Hepatocyte (in vitro differentiated cells): Measurements from ENCODE around the gene NOC4L. TPM values are rescaled to one million over a fixed set of nuclear protein-coding genes. Genes with fewer than 3 reads are reported as not detected.

Experiments used
- DNase-seq: peaks from one replicate; pipeline ENCODE4 v3.0.0-alpha.2; 2016; ENCODE audit warnings: low spot score
- H2AFZ ChIP-seq: fragments of 200-600 bp; sonication (generic); 2 replicates; pipeline ENCODE4 v1.6.0; 2016; ENCODE audit warnings: antibody characterized with exemption, mild to moderate bottlenecking
- H3K27ac ChIP-seq: fragments of 200-600 bp; sonication (generic); 2 replicates; pipeline ENCODE4 v1.5.1; 2016; ENCODE audit warnings: mild to moderate bottlenecking
- H3K27me3 ChIP-seq: fragments of 200-600 bp; sonication (generic); 2 replicates; pipeline ENCODE4 v1.6.1; 2016
- H3K36me3 ChIP-seq: fragments of 200-600 bp; sonication (generic); replicated peaks from 2 replicates; pipeline ENCODE4 v1.5.1; 2016; ENCODE audit warnings: low read depth; ENCODE audit not compliant: insufficient read depth
- H3K4me1 ChIP-seq: fragments of 200-600 bp; sonication (generic); 2 replicates; pipeline ENCODE4 v1.5.1; 2016; ENCODE audit warnings: mild to moderate bottlenecking, moderate library complexity; ENCODE audit not compliant: insufficient read depth
- H3K4me2 ChIP-seq: fragments of 200-600 bp; sonication (generic); 2 replicates; pipeline ENCODE4 v1.6.0; 2016
- H3K4me3 ChIP-seq: fragments of 200-600 bp; sonication (generic); 2 replicates; pipeline ENCODE4 v1.5.1; 2016; ENCODE audit warnings: mild to moderate bottlenecking
- H3K79me2 ChIP-seq: fragments of 200-600 bp; sonication (generic); 2 replicates; pipeline ENCODE4 v1.6.0; 2017; ENCODE audit warnings: mild to moderate bottlenecking
- H3K9me2 ChIP-seq: fragments of 200-600 bp; sonication (generic); replicated peaks from 2 replicates; pipeline ENCODE4 v1.6.0; 2017; ENCODE audit warnings: mild to moderate bottlenecking; ENCODE audit not compliant: insufficient read depth
- H3K9me3 ChIP-seq: fragments of 200-600 bp; sonication (generic); 2 replicates; pipeline ENCODE4 v1.5.1; 2016; ENCODE audit warnings: low read depth, mild to moderate bottlenecking
- H4K20me1 ChIP-seq: fragments of 200-600 bp; sonication (generic); 2 replicates; pipeline ENCODE4 v1.6.0; 2016; ENCODE audit warnings: mild to moderate bottlenecking; ENCODE audit not compliant: insufficient read depth, poor library complexity, severe bottlenecking
- EZH2 ChIP-seq: fragments of 200-600 bp; sonication (generic); IDR thresholded peaks from 2 replicates; pipeline ENCODE4 v1.6.1; 2016; ENCODE audit warnings: antibody characterized with exemption, mild to moderate bottlenecking, borderline replicate concordance
- EZH2phosphoT487 ChIP-seq: fragments of 200-600 bp; sonication (generic); IDR thresholded peaks from one replicate; pipeline ENCODE4 v1.6.1; 2018; ENCODE audit warnings: antibody characterized with exemption, mild to moderate bottlenecking, low read depth, moderate library complexity; ENCODE audit not compliant: unreplicated experiment, severe bottlenecking
- WGBS: methylation state at CpG from one replicate; pipeline ENCODE4 v1.1.6; 2016; ENCODE audit warnings: low lambda C conversion rate; ENCODE audit errors: missing lambda C conversion rate; 5-methylcytosine and 5-hydroxymethylcytosine counted together
- polyA plus RNA-seq: library from polyadenylated mRNA; unstranded; fragments of >200 nt; fragmentation: Nextera tagmentation; extraction: Ambion mirVana; gene quantifications from 2 replicates; pipeline ENCODE4 v1.2.1, GENCODE V29; 2016
- total RNA-seq: library from RNA; depleted of rRNA; stranded (reverse); fragments of >200 nt; gene quantifications from 2 replicates; pipeline ENCODE4 v1.2.3, GENCODE V29; 2014
- TF ChIP-seq, protein P1 (sequence below): fragments of 200-600 bp; sonication (generic); IDR thresholded peaks from 2 replicates; pipeline ENCODE4 v1.5.1; 2016; ENCODE audit warnings: antibody characterized with exemption, mild to moderate bottlenecking; ENCODE audit not compliant: poor library complexity

The NOC4L gene
- total and polyA plus RNA-seq, 2 experiments from 2014 or later = 8.9 to 31.8 TPM

DNA sequence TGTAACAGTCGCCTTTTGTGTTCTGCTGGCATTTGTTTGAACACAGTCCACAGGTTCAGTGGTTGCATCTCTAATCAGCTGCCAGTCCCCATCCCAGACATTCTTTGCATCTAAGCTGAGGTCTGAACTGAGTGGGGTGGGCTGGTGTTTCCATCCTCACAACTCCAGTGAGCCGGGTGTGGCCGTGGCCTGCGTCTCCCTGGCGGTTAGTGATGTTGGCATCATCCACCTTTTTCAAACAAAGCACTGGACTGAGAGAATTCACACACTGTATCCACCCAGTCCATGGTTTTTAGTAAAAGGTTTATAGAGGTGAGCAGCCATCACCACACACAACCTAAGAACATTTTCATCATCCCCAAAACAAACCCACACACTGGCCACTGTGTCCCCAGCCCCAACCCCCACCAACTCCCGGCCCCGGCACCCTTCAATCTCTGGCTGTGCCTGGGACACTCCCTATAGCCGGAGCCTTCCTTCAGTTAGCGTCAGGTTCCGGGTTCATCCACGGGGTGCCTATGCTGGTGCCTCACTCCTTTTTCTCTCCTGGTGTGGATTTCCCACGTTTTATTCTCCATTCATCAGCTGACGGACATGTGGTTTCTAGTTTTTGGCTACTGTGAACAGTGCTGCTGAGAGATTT, 6.7 kb upstream of the NOC4L start:
- 92% methylated on average over 13 of the region's 13 CpGs for WGBS

DNA sequence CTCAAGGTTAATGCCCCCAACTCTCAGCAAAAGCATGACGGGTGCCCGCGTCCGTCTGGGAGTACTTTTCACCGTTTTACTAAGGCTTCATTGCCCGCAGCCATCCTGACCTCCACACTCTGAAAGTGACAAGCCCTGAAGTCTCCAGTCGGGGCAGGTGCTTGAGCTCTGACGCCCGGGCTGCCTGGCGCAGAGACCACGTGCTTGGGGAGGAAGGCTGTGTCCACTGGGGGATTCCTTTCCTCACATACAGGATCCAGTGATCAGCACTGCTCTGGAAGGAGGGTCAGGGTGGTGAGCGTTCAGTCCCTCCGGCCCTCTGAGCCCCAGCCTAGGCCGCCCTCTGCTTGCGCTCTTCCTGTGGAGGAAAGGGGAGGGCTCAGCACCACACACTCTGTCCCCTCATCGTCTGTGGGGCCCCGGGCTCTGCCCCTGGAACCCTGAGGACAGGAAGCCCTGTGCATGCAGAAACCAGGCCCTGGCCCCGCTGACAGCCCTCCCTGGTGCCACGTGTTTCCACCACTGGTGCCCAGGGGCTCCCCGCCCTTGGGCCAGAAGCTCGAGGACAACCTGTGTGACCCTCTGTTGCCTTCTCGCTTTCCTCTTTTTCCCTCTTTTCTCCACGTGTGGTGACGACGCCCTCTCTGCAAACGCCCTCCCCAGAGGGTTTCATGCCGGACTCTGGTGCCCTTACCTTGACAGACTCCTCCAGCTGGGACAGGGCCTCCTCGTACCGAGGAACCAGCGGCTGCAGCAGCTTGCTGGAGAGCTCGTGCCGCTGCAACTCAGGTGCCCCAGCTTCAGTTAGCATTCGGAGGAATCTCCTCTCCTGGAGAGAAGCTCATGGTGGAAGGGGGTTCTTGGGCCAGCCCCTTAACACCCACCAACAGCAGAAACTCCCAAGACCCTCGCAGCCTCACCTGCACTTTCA, 5.1 kb upstream of the NOC4L start:
- no peaks in the 10 kb centered on the region for H4K20me1 ChIP-seq
- H3K4me3 ChIP-seq = no peak overlapping the region
- H3K4me1 ChIP-seq = peaks cover 5% of the 10 kb centered on the region
- H3K4me2 ChIP-seq = no peak overlapping the region
- no peak for TF ChIP-seq EZH2phosphoT487
- TF ChIP-seq, protein P1, sequence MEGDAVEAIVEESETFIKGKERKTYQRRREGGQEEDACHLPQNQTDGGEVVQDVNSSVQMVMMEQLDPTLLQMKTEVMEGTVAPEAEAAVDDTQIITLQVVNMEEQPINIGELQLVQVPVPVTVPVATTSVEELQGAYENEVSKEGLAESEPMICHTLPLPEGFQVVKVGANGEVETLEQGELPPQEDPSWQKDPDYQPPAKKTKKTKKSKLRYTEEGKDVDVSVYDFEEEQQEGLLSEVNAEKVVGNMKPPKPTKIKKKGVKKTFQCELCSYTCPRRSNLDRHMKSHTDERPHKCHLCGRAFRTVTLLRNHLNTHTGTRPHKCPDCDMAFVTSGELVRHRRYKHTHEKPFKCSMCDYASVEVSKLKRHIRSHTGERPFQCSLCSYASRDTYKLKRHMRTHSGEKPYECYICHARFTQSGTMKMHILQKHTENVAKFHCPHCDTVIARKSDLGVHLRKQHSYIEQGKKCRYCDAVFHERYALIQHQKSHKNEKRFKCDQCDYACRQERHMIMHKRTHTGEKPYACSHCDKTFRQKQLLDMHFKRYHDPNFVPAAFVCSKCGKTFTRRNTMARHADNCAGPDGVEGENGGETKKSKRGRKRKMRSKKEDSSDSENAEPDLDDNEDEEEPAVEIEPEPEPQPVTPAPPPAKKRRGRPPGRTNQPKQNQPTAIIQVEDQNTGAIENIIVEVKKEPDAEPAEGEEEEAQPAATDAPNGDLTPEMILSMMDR = no peak
- TF ChIP-seq EZH2 = no peak
- no peaks in the 10 kb centered on the region for H3K9me3 ChIP-seq
- no peaks in the 10 kb centered on the region for H3K36me3 ChIP-seq
- no peak for DNase-seq
- no peaks in the 10 kb centered on the region for H3K9me2 ChIP-seq
- no peak overlapping the region for H2AFZ ChIP-seq
- H3K27ac ChIP-seq = no peak overlapping the region
- peaks cover 12% of the 10 kb centered on the region for H3K79me2 ChIP-seq
- WGBS = 94% methylated on average over 34 of the region's 34 CpGs
- H3K27me3 ChIP-seq = no peaks in the 10 kb centered on the region

More for the DNA sequence above, 6.7 kb upstream of the NOC4L start:
- H3K4me3 ChIP-seq = no peak overlapping the region
- H3K4me2 ChIP-seq = no peak overlapping the region
- TF ChIP-seq, protein P1 = no peak
- no peak for TF ChIP-seq EZH2phosphoT487
- no peak for TF ChIP-seq EZH2
- no peak overlapping the region for H3K27ac ChIP-seq
- no peaks in the 10 kb centered on the region for H4K20me1 ChIP-seq
- H3K36me3 ChIP-seq = no peaks in the 10 kb centered on the region
- no peaks in the 10 kb centered on the region for H3K9me3 ChIP-seq
- H2AFZ ChIP-seq = no peak overlapping the region
- no peaks in the 10 kb centered on the region for H3K27me3 ChIP-seq
- no peaks in the 10 kb centered on the region for H3K9me2 ChIP-seq
- peaks cover 1% of the 10 kb centered on the region for H3K79me2 ChIP-seq
- DNase-seq = no peak
- H3K4me1 ChIP-seq = no peaks in the 10 kb centered on the region

DNA sequence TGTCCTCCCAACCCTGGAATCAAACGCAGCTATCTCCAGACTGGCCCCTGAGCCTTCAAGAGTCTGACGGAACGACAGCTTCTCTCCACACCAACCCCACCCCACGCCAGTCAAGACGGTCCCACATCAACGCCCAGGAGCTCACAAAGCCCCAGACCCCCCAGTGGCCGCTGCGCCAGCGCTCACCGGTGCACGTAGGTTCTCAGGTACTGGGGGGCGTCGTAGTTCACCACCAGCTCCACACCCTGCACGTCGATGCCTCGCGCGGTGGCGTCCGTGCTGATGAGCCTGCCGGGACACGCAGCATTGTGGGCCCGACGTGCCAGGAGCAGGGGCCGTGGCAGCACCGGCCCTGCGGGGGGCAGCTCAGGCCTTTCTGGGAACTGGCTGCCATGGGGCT, 4.3 kb upstream of the NOC4L start:
- Histone ChIP-seq H3K9me2 (no peaks in the 10 kb centered on the region), H3K36me3 (no peaks in the 10 kb centered on the region), H3K4me2 (no peak overlapping the region), H3K4me3 (no peak overlapping the region), H3K4me1 (peaks cover 6% of the 10 kb centered on the region), H3K27me3 (no peaks in the 10 kb centered on the region), H4K20me1 (no peaks in the 10 kb centered on the region), H3K27ac (no peak overlapping the region), H3K9me3 (no peaks in the 10 kb centered on the region), H2AFZ (no peak overlapping the region), H3K79me2 (peaks cover 17% of the 10 kb centered on the region)
- DNase-seq = no peak
- 97% methylated on average over 22 of the region's 27 CpGs for WGBS
- no peak for TF ChIP-seq EZH2
- TF ChIP-seq, protein P1 = no peak
- TF ChIP-seq EZH2phosphoT487 = no peak
